Measurements from ENCODE around the gene POLH.

The POLH gene

GRCh38 chr6:43616725-43617472 is 40.9 kb downstream of the POLH start:
- TF ChIP-seq CTCF (IDR thresholded peaks at IDR 0.05; ENCODE audit: low read length, missing control alignments) = no peak
- DNase-seq (ENCODE audit: low read depth) = no peak
- H3K4me3 ChIP-seq (replicated peaks; ENCODE audit: low read depth, low read length) = no peak overlapping the region

- TF ChIP-seq CTCF (IDR thresholded peaks at IDR 0.05; ENCODE audit: low read length, missing control alignments) = no peak
- H3K4me3 ChIP-seq (replicated peaks; ENCODE audit: low read depth, low read length) = no peak overlapping the region
- no peak for DNase-seq (ENCODE audit: low read depth)
These were observed 45.3 kb downstream of the POLH start for GRCh38 chr6:43621078-43621835.

- H3K4me3 ChIP-seq (replicated peaks; ENCODE audit: low read depth, low read length) = no peak overlapping the region
- no peak for TF ChIP-seq CTCF (IDR thresholded peaks at IDR 0.05; ENCODE audit: low read length, missing control alignments)
- no peak for DNase-seq (ENCODE audit: low read depth)
These were observed 45.8 kb downstream of the POLH start for GRCh38 chr6:43621836-43622180.

GRCh38 chr6:43622541-43622940 is 46.6 kb downstream of the POLH start:
- no peak for TF ChIP-seq CTCF (IDR thresholded peaks at IDR 0.05; ENCODE audit: low read length, missing control alignments)
- DNase-seq (ENCODE audit: low read depth) = no peak
- no peak overlapping the region for H3K4me3 ChIP-seq (replicated peaks; ENCODE audit: low read depth, low read length)

GRCh38 chr6:43623880-43624785 is 48.1 kb downstream of the POLH start:
- DNase-seq (ENCODE audit: low read depth) = no peak
- no peak for TF ChIP-seq CTCF (IDR thresholded peaks at IDR 0.05; ENCODE audit: low read length, missing control alignments)
- H3K4me3 ChIP-seq (replicated peaks; ENCODE audit: low read depth, low read length) = no peak overlapping the region

- no peak overlapping the region for H3K4me3 ChIP-seq (replicated peaks; ENCODE audit: low read depth, low read length)
- no peak for TF ChIP-seq CTCF (IDR thresholded peaks at IDR 0.05; ENCODE audit: low read length, missing control alignments)
- DNase-seq (ENCODE audit: low read depth) = no peak
These were observed 48.9 kb downstream of the POLH start for GRCh38 chr6:43624786-43625288.

Data from fibroblast of pulmonary artery (primary cell).